ENCODE results near the gene NEUROG1.
A peak's percentile ranks its signal among the peaks of the same experiment; 100 is the strongest.

The NEUROG1 gene

GRCh38 chr5:135561266-135561665 lies 25.5 kb upstream of the NEUROG1 start:
- DNase-seq, result no peak

DNA sequence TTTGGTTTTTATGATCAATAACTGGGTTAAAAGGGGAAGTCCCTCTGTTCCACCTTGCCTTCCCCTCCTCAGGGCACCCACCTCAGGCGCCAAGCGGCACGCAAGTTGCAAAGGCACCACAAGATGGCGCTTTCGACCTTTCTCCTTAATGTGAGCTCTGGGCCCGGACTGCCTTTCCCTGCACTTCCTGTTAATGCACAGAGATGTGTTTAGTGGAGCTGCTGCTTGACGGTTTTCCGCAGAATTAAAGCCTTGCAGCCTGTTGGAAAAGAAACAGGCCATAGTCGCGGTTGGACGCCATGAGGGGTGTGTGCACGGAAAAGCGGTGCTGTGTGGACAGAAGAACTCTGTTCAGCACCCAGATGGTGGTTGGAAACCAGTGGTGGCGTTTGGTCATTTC lies 25.1 kb upstream of the NEUROG1 start:
- DNase-seq, result peak in 13 of 14 donors; percentile 7 to 67 (median 43)

DNA sequence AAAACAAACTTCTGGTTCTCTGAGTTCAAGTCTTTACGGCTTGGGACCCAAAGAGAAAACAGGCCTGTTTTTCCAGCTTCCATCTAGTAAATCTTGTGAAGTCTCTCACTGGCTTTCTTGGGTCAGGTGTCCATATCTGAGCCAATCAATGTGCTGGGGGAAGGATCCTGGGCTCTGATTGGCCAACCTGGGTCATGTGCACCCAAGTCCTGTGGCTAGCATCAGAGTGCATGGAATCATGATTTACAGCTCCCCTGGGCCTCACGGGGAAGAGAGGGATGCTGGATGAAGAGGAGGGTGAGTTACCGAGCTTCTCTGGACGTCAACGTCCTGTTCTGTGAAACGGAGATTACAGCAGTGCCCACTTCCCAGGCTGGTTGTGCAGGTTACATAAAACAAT lies 23.6 kb upstream of the NEUROG1 start:
- DNase-seq, result no peak

- peak in 3 of 14 donors; percentile 9 to 48 (median 28) for DNase-seq
Observed at GRCh38 chr5:135557076-135557838, 21.5 kb upstream of the NEUROG1 start.

GRCh38 chr5:135556620-135557019 lies 20.9 kb upstream of the NEUROG1 start:
- DNase-seq, result no peak

GRCh38 chr5:135555530-135555929 lies 19.8 kb upstream of the NEUROG1 start:
- DNase-seq, result no peak

- DNase-seq, result peak in 1 of 14 donors; percentile 42
Observed at GRCh38 chr5:135553688-135554462, 18.1 kb upstream of the NEUROG1 start.

GRCh38 chr5:135551593-135552447 lies 16.1 kb upstream of the NEUROG1 start:
- peak in 11 of 14 donors; percentile 4 to 67 (median 27) for DNase-seq

DNA sequence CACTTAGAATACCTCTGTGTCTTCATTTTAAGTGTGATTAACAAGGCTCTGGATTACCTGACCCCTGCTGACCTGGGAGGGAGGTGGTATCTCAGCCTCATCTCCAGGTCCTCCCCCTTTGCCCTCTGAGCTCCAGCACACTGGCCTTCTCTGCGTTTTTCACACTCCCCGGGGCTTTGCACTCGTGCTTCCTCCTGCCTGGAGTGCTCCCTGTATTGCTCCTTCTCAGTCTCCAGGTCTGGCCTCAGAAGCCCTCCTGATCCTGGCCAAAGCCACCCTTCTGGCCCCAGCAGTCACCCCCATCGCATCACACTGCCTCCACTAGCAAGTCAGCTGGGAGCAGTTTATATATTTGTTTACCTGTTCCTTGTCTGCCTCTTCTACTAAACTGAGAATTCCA lies 13.6 kb upstream of the NEUROG1 start:
- DNase-seq, result no peak

DNA sequence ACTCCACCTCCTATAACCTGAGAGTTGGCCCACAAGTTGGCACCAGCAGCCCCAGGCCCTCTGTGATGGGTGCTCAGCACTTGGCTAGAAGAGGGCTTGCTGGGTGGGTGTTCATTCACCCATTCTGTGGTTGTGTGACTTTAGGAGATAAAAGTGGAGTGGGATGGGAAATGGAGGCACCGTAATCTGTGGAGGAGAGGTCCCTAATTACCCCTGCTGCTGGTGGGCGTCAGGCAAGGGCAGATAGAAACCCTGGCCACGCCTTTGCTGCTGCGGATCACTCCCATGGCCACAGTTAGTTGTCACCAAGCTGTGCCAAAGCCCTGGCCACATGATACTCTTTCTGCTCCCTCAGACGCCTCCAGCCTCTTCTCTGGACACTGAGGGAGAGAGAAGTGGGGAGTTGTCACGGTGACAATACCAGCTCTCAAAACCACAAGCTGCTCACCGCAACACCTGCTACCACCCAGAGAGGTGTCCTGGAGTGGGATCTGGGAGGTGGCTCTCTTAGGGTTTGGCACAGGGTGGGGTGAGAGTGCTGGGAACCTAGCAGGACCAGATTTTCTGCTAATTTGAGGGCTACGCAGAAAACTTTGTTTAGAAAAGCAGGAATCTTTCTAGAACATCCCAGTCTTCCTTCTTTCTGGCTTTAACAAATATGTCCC lies 12.0 kb upstream of the NEUROG1 start:
- no peak for DNase-seq

DNA sequence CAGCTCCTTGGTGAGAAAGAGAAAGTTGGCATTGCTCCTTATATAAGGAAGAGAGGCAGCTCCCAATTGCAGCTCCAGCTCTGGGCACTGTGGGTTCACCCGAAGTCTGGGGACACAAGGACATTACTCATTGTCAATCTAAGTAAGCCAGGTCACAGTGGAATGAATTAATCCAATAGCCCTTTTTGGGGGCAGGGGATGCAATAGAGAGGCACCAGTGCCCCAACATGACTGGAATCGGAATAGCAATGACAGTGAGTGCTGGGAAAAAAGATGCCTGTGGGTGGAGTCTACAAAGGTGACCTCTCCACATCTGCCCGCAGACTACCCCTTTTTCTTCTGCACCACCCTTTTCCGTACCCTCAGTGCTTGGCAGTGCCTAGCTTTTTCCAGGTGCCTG lies 11.1 kb upstream of the NEUROG1 start:
- DNase-seq, result no peak

DNA sequence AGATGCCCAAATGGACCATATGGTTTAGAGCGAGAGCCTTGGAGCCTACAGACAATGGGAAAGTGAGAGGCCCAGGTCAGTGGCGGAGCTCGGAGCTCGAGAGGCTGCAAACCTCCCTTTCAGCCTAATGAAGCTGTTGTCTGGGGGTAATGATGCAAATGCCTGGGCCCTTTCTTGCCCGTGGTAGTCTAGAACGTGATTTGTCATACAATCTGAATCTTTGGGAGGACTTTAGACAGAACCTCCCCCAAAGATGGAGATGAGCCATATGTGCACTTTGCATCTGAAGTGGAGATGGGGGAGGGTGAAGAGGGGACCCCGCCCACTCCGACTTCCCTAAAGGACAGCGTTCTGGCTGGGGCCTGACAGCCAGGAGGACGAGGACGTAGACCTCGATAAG lies 10.3 kb upstream of the NEUROG1 start:
- no peak for DNase-seq

DNA sequence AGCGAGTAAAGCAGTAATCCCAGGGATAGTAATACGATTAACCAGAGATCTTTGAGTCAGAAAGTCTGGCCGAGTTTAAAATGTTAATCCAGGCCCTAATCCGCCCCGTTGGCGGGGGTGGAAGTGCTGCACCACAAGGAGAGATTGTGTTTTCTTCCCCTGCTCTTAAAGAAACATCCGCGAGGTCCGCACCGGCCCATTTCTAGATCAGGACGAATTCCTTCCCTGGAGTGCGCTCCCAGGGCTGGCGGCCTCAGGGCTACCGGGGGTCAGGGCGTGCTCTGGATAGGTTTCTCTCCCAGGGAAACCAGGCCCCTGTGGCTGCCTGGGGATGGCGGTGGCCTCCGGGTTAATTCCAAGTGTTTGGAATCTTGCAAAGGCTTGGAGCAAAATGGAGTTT lies 9.3 kb upstream of the NEUROG1 start:
- DNase-seq, result no peak

DNA sequence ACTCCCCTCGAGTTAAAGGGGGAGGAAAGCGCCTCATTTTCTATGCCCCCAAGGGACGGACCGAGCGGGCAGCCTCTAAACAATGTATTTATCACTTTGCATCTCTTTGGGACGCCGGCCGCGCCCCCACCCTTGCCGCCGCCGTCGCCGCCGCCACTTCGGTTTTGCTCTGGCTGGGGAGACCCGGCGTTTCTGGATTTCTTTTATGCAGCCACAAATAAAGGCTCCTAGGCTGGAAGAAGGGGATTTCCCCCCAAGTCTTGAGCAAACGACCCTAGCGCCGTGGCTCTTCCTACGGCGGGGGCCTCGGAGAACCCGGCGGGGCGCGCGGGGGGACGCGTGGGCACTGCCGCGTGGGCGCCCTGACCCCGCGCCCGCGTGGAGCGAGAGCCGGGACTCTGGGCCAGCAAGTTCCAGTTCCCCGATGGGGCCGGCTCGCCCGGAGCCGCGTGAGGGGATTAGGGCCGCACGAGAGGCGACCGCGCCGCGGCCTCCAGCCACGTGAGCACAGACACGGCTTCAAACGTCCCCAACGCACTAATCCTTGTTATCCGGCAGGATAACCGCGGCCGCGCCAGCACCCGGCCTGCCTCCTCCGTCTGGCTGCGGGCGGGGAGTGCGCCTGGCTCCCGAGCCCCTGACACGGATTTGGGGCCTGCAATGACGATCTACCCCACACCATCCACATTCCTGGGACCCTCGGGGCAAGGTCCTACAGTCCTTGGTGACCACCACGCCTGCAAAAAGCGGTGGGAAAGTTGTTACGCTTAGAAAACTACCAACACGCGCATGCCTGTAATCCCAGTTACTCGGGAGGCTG lies 7.9 kb upstream of the NEUROG1 start:
- no peak for DNase-seq

DNA sequence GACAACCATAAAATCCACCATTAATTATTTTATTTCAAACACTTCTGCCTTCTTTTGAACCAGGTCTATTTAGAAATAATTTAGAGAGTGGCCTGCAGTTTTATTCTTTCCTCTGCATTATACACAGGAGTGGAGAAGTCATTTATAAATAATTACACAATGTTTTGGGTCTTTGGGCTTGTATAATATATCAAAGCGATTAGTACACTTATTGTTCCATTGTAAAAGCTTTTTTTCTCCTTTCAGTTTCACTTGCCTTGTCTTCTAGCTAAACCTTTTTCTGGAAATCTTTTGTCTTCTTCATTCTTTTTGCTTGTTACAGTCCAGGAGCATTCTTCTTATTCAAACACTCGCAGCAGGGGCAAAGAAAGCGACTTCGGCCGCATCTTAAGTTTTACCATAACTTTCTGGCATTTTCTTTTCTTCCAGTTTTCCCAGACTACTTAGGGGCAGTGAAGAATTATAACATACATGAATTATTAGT lies 7.3 kb upstream of the NEUROG1 start:
- DNase-seq, result no peak

GRCh38 chr5:135541807-135542502 lies 6.2 kb upstream of the NEUROG1 start:
- no peak for DNase-seq

- DNase-seq, result no peak
Observed at GRCh38 chr5:135539430-135540005, 3.8 kb upstream of the NEUROG1 start.

- no peak for DNase-seq
Observed at GRCh38 chr5:135538261-135538660, 2.5 kb upstream of the NEUROG1 start.

- no peak for DNase-seq
Observed at GRCh38 chr5:135537745-135538144, 2.0 kb upstream of the NEUROG1 start.

- no peak for DNase-seq
Observed at GRCh38 chr5:135537271-135537670, 1.5 kb upstream of the NEUROG1 start.

All from C1 segment of cervical spinal cord (tissue), 14 donors.